ENCODE measurements around the gene ST6GALNAC5. TPM values are rescaled to one million over a fixed set of nuclear protein-coding genes. Genes with fewer than 3 reads are reported as not detected.

ST6GALNAC5 gene
- total RNA-seq, 1 experiment from 2014 or later: 0.24 TPM

DNA sequence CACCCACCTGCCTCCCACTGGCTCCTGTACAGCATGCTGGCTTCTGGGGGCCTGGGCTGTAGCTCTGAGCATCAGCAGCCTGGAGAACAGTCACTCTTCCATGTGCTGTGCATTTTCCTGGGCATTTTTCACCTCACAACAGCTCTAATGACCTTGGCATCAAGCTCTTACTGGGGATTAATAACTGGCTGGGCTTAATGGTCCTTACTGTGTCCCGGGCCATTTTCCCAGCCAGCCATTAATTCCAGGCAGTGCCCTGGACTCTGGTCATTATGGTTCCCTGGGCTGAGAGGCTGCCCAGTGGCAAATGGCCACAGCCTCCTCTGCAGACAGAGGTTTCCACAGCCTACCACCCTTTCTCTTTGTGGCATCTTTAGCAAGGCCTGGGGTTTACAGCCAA, 171.8 kb downstream of the ST6GALNAC5 start:
- H4K20me1 ChIP-seq (ENCODE audit: insufficient read depth): no peaks in the 10 kb centered on the region
- TF ChIP-seq, protein P1, sequence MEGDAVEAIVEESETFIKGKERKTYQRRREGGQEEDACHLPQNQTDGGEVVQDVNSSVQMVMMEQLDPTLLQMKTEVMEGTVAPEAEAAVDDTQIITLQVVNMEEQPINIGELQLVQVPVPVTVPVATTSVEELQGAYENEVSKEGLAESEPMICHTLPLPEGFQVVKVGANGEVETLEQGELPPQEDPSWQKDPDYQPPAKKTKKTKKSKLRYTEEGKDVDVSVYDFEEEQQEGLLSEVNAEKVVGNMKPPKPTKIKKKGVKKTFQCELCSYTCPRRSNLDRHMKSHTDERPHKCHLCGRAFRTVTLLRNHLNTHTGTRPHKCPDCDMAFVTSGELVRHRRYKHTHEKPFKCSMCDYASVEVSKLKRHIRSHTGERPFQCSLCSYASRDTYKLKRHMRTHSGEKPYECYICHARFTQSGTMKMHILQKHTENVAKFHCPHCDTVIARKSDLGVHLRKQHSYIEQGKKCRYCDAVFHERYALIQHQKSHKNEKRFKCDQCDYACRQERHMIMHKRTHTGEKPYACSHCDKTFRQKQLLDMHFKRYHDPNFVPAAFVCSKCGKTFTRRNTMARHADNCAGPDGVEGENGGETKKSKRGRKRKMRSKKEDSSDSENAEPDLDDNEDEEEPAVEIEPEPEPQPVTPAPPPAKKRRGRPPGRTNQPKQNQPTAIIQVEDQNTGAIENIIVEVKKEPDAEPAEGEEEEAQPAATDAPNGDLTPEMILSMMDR (conservative IDR thresholded peaks at IDR 0.05): no peak
- TF ChIP-seq EZH2 (IDR thresholded peaks at IDR 0.05; ENCODE audit: low read depth): no peak
- CTCF ChIA-PET: no interaction called here
- H3K27ac ChIP-seq: peak overlapping the region; percentile 80
- peaks cover 4% of the 10 kb centered on the region; the same call in 1 of the 2 replicates for H3K9me3 ChIP-seq (ENCODE audit: insufficient read depth, low read depth)
- DNase-seq: no peak
- H3K27me3 ChIP-seq (ENCODE audit: insufficient read depth, low read depth): no peaks in the 10 kb centered on the region
- no peak overlapping the region for H2AFZ ChIP-seq
- peak overlapping the region; percentile 50; the same call in 1 of the 2 replicates for H3K4me2 ChIP-seq
- H3K79me2 ChIP-seq (ENCODE audit: low read depth): no peaks in the 10 kb centered on the region
- 0 out of 2 replicates have a peak, but pooled peaks cover 5% of the 10 kb centered on the region for H3F3A ChIP-seq (ENCODE audit: insufficient read depth, low read depth)
- no peak overlapping the region for H3K4me3 ChIP-seq
- intact Hi-C loops (cut with micrococcal nuclease; ENCODE audit: unreplicated experiment): loop anchor here (1.0 kb wide), 1 partner anchor 21 kb away; no protein-coding TSS in a partner anchor
- H3K36me3 ChIP-seq (ENCODE audit: low read depth): no peaks in the 10 kb centered on the region
- POLR2A ChIA-PET (ENCODE audit: unreplicated experiment): no interaction called here
- peaks cover 17% of the 10 kb centered on the region for H3K4me1 ChIP-seq (replicated peaks; ENCODE audit: insufficient read depth)
- H3K9me2 ChIP-seq (ENCODE audit: insufficient read depth): no peaks in the 10 kb centered on the region
- BruUV-seq (replicated peaks): no TSS peak

DNA sequence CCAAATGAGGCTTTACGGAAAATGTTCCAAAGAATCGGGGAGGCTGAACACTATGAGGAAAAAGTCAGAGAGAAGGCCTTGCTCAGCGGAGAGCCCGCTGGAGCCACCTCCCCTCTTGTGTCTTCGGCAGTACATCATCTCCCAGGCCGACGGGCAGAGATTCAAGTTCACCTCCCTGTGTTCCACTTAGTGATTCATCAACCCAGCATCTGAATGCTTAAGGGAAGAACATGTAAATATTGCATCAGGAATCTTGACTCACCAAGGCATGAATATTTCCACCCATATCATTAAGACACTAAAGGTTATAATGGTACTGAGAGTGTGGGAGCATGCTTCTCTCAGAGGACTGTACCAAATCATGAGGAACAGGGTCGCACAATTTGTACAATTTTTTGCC, 172.5 kb downstream of the ST6GALNAC5 start:
- H3K27ac ChIP-seq: peak overlapping the region; percentile 80
- peak overlapping the region; percentile 6; the same call in 1 of the 2 replicates for H2AFZ ChIP-seq
- CTCF ChIA-PET: no interaction called here
- TF ChIP-seq, protein P1 (conservative IDR thresholded peaks at IDR 0.05): no peak
- TF ChIP-seq EZH2 (IDR thresholded peaks at IDR 0.05; ENCODE audit: low read depth): no peak
- no peaks in the 10 kb centered on the region for H3K9me2 ChIP-seq (ENCODE audit: insufficient read depth)
- no peaks in the 10 kb centered on the region for H3K36me3 ChIP-seq (ENCODE audit: low read depth)
- peaks cover 17% of the 10 kb centered on the region for H3K4me1 ChIP-seq (replicated peaks; ENCODE audit: insufficient read depth)
- H4K20me1 ChIP-seq (ENCODE audit: insufficient read depth): no peaks in the 10 kb centered on the region
- H3K4me3 ChIP-seq: no peak overlapping the region
- H3K9me3 ChIP-seq (ENCODE audit: insufficient read depth, low read depth): peaks cover 4% of the 10 kb centered on the region; the same call in 1 of the 2 replicates
- no TSS peak for BruUV-seq (replicated peaks)
- H3K27me3 ChIP-seq (ENCODE audit: insufficient read depth, low read depth): no peaks in the 10 kb centered on the region
- peak; percentile 67 to 97 for DNase-seq
- H3K4me2 ChIP-seq: peak overlapping the region; percentile 50
- POLR2A ChIA-PET (ENCODE audit: unreplicated experiment): no interaction called here
- intact Hi-C loops (cut with micrococcal nuclease; ENCODE audit: unreplicated experiment): loop anchor here (1.0 kb wide), 1 partner anchor 21 kb away; no protein-coding TSS in a partner anchor
- H3F3A ChIP-seq (ENCODE audit: insufficient read depth, low read depth): 0 out of 2 replicates have a peak, but pooled peaks cover 5% of the 10 kb centered on the region
- no peaks in the 10 kb centered on the region for H3K79me2 ChIP-seq (ENCODE audit: low read depth)

DNA sequence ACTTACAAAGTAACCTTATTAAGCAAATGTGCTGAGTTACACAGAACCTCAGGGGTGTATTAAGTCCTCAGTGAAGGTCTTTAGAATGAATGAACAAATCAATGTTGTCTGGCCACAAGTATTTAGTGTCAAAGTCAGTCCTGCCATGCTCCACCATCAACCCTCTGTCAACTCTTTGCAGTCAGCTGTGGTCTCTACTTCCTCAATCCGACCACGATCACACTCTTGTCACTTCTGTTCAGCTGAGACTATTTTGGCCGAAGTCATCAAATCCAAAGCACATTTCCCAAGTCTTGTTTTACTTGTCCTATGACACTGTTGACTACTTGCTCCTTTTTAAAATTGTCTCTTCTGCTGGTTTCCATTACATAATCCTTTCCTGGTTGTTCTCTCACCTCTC, 173.5 kb downstream of the ST6GALNAC5 start:
- no peaks in the 10 kb centered on the region for H3K27me3 ChIP-seq (ENCODE audit: insufficient read depth, low read depth)
- no peaks in the 10 kb centered on the region for H3K36me3 ChIP-seq (ENCODE audit: low read depth)
- H3K79me2 ChIP-seq (ENCODE audit: low read depth): no peaks in the 10 kb centered on the region
- H3K9me2 ChIP-seq (ENCODE audit: insufficient read depth): no peaks in the 10 kb centered on the region
- H3K4me1 ChIP-seq (replicated peaks; ENCODE audit: insufficient read depth): peaks cover 17% of the 10 kb centered on the region
- H2AFZ ChIP-seq: no peak overlapping the region
- no peak for DNase-seq
- H3F3A ChIP-seq (ENCODE audit: insufficient read depth, low read depth): 0 out of 2 replicates have a peak, but pooled peaks cover 5% of the 10 kb centered on the region
- H3K27ac ChIP-seq: no peak overlapping the region
- no TSS peak for BruUV-seq (replicated peaks)
- intact Hi-C loops (cut with micrococcal nuclease; ENCODE audit: unreplicated experiment): no loop called here
- ChIA-PET CTCF (no interaction called here), POLR2A (ENCODE audit: unreplicated experiment) (no interaction called here)
- H3K9me3 ChIP-seq (ENCODE audit: insufficient read depth, low read depth): peaks cover 4% of the 10 kb centered on the region; the same call in 1 of the 2 replicates
- no peak overlapping the region for H3K4me2 ChIP-seq
- no peak overlapping the region for H3K4me3 ChIP-seq
- no peaks in the 10 kb centered on the region for H4K20me1 ChIP-seq (ENCODE audit: insufficient read depth)
- TF ChIP-seq, protein P1 (conservative IDR thresholded peaks at IDR 0.05): no peak
- TF ChIP-seq EZH2 (IDR thresholded peaks at IDR 0.05; ENCODE audit: low read depth): no peak
